Measurements from ENCODE around the gene KLF13.

The KLF13 gene

GRCh38 chr15:31332681-31333071 lies 6.0 kb downstream of the KLF13 start:
- DNase-seq (ENCODE audit: low spot score) = no peak

GRCh38 chr15:31333119-31333518 lies 6.5 kb downstream of the KLF13 start:
- no peak for DNase-seq (ENCODE audit: low spot score)

- no peak for DNase-seq (ENCODE audit: low spot score)
Measured at GRCh38 chr15:31333820-31334219, 7.2 kb downstream of the KLF13 start.

GRCh38 chr15:31335989-31336592 lies 9.5 kb downstream of the KLF13 start:
- no peak for DNase-seq (ENCODE audit: low spot score)

- DNase-seq (ENCODE audit: low spot score) = no peak
Measured at GRCh38 chr15:31336593-31337295, 10.1 kb downstream of the KLF13 start.

- no peak for DNase-seq (ENCODE audit: low spot score)
Measured at GRCh38 chr15:31337352-31338031, 10.9 kb downstream of the KLF13 start.

- peak; percentile 58 for DNase-seq (ENCODE audit: low spot score)
Measured at GRCh38 chr15:31338318-31338878, 11.8 kb downstream of the KLF13 start.

GRCh38 chr15:31338879-31339557 lies 12.4 kb downstream of the KLF13 start:
- DNase-seq (ENCODE audit: low spot score) = peak; percentile 77

- no peak for DNase-seq (ENCODE audit: low spot score)
Measured at GRCh38 chr15:31339558-31339895, 12.9 kb downstream of the KLF13 start.

GRCh38 chr15:31340047-31340446 lies 13.4 kb downstream of the KLF13 start:
- peak; percentile 47 for DNase-seq (ENCODE audit: low spot score)

GRCh38 chr15:31340592-31340991 lies 14.0 kb downstream of the KLF13 start:
- DNase-seq (ENCODE audit: low spot score) = no peak

GRCh38 chr15:31341071-31341470 lies 14.4 kb downstream of the KLF13 start:
- peak; percentile 94 for DNase-seq (ENCODE audit: low spot score)

- no peak for DNase-seq (ENCODE audit: low spot score)
Measured at GRCh38 chr15:31341496-31342195, 15.0 kb downstream of the KLF13 start.

GRCh38 chr15:31342381-31342780 lies 15.7 kb downstream of the KLF13 start:
- no peak for DNase-seq (ENCODE audit: low spot score)

- DNase-seq (ENCODE audit: low spot score) = no peak
Measured at GRCh38 chr15:31342781-31343626, 16.4 kb downstream of the KLF13 start.

GRCh38 chr15:31343831-31344230 lies 17.2 kb downstream of the KLF13 start:
- no peak for DNase-seq (ENCODE audit: low spot score)

- DNase-seq (ENCODE audit: low spot score) = no peak
Measured at GRCh38 chr15:31344266-31344665, 17.6 kb downstream of the KLF13 start.

GRCh38 chr15:31344823-31345605 lies 18.4 kb downstream of the KLF13 start:
- no peak for DNase-seq (ENCODE audit: low spot score)

- no peak for DNase-seq (ENCODE audit: low spot score)
Measured at GRCh38 chr15:31345606-31346366, 19.2 kb downstream of the KLF13 start.
